ENCODE data around the gene GON4L. TPM values are rescaled to one million over a fixed set of nuclear protein-coding genes. Genes with fewer than 3 reads are reported as not detected.

GON4L gene
- total RNA-seq, 2 donors from 2014 or later = 14.9 to 22.4 TPM

DNA sequence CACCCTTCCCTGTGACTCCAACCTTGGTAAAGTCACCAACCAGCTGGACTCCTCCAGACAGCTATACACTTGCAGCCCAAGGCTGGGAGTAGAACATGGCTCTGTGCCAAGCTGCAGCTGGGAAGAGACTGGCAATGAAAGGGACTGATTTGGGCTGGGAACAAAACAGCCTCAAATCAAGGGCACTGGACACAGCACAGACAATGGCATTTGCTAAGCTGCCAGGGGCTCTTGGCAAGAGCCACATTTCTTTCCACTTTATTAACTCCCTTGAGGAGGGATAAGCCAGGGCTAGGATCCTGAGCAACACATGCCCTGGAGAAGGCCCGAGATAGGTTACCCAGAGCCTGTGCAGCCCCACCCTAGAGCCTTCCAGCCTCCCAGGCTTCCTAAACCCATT, 14.4 kb upstream of the GON4L start:
- H3K27me3 ChIP-seq = no peaks in the 10 kb centered on the region
- H3K4me3 ChIP-seq = no peak overlapping the region
- H3K27ac ChIP-seq = peak overlapping the region; percentile 60 to 65
- H3K4me1 ChIP-seq = peaks cover 0 to 20% of the 10 kb centered on the region in 2 donors
- DNase-seq (ENCODE audit: low spot score) = peak; percentile 60
- no peaks in the 10 kb centered on the region for H3K36me3 ChIP-seq
- no peaks in the 10 kb centered on the region for H3K9me3 ChIP-seq
- TF ChIP-seq, protein P1, sequence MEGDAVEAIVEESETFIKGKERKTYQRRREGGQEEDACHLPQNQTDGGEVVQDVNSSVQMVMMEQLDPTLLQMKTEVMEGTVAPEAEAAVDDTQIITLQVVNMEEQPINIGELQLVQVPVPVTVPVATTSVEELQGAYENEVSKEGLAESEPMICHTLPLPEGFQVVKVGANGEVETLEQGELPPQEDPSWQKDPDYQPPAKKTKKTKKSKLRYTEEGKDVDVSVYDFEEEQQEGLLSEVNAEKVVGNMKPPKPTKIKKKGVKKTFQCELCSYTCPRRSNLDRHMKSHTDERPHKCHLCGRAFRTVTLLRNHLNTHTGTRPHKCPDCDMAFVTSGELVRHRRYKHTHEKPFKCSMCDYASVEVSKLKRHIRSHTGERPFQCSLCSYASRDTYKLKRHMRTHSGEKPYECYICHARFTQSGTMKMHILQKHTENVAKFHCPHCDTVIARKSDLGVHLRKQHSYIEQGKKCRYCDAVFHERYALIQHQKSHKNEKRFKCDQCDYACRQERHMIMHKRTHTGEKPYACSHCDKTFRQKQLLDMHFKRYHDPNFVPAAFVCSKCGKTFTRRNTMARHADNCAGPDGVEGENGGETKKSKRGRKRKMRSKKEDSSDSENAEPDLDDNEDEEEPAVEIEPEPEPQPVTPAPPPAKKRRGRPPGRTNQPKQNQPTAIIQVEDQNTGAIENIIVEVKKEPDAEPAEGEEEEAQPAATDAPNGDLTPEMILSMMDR (IDR thresholded peaks at IDR 0.05) = no peak

DNA sequence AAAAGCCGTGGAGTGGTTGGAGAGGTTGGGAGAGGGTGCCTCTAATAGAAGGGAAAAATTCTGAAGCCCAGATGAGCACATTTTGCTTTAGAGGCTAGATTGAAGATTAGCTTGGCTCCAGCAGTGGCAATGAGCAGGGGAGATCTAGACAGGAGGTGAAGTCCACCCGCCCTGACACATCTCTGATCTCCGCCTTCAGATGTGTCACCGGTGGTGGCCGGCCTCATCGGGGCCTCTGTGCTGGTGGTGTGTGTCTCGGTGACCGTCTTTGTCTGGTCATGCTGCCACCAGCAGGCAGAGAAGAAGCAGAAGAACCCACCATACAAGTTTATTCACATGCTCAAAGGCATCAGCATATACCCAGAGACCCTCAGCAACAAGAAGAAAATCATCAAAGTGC, 10.8 kb upstream of the GON4L start:
- no peaks in the 10 kb centered on the region for H3K36me3 ChIP-seq
- H3K9me3 ChIP-seq = no peaks in the 10 kb centered on the region
- H3K4me3 ChIP-seq = no peak overlapping the region
- TF ChIP-seq, protein P1 (IDR thresholded peaks at IDR 0.05) = no peak
- DNase-seq (ENCODE audit: low spot score) = no peak
- H3K4me1 ChIP-seq = peaks cover 0 to 19% of the 10 kb centered on the region in 2 donors
- no peak overlapping the region for H3K27ac ChIP-seq
- no peaks in the 10 kb centered on the region for H3K27me3 ChIP-seq

DNA sequence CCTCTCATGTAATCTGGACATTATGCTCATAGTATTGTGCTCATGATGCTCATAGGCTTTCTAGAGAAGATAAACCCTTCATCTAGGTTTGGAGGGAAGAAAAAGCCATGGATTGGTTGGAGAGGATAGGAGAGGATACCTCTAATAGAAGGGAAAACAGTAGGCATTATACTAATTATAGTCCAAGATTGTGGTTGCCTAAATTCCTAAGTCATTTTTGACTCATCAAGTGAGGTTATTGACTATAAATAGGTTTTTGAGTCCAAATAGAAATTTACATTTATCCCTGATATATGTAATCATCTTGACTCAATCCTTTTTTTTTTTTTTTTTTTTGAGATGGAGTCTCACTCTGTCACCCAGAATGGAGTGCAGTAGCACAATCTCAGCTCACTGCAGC, 7.4 kb upstream of the GON4L start:
- Histone ChIP-seq H3K27ac (no peak overlapping the region), H3K4me3 (no peak overlapping the region), H3K4me1 (peaks cover 0 to 14% of the 10 kb centered on the region in 2 donors), H3K27me3 (no peaks in the 10 kb centered on the region), H3K36me3 (no peaks in the 10 kb centered on the region), H3K9me3 (no peaks in the 10 kb centered on the region)
- TF ChIP-seq, protein P1 (IDR thresholded peaks at IDR 0.05) = no peak
- DNase-seq (ENCODE audit: low spot score) = no peak

DNA sequence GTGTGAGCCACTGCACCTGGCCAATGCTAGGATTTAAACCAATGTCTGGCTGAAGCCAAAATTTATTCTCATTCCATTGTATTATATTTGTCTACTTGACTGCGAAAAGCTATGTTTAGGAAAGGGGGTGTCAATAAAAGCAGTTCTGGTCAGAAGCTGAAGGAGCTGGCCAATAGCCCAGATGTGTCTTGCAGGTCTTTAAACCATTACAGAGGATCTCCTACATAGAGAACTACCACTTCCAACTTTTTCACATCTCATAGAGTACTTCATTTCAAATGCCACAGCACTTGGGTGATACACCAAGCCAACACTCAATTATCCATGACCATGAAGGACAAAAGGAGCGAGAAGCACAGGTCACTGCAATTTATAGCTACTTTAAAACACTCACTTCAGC, 4.9 kb upstream of the GON4L start:
- no peaks in the 10 kb centered on the region for H3K9me3 ChIP-seq
- no peak for DNase-seq (ENCODE audit: low spot score)
- TF ChIP-seq, protein P1 (IDR thresholded peaks at IDR 0.05) = no peak
- H3K4me1 ChIP-seq = peaks cover 0 to 22% of the 10 kb centered on the region in 2 donors
- no peak overlapping the region for H3K4me3 ChIP-seq
- H3K27ac ChIP-seq = peak overlapping the region; percentile 92 to 98
- no peaks in the 10 kb centered on the region for H3K36me3 ChIP-seq
- no peaks in the 10 kb centered on the region for H3K27me3 ChIP-seq

DNA sequence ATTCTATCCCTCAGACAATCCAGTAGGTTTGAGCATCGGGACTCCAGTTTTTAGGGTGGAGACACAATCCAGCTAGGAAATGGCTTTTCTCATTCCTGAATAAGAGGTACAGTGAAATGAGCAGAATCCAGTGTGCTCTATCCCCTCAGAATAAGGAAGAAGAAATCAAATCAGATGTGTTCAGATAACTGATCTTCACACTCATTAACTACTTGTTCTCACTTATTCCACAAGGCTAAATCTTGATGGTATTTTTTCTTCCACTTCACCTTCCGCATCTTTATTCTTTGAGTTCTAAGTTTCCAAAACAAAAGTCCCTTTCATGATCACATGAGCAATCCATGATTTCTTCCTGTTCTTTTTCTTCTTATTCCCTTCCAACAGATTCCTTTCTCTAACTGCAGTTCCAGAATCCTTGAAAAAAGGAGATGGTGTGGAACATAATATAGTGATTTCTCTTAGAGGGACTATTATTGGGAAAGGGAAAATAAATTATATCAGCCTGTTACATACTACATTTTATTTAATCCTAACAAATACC, 4.0 kb upstream of the GON4L start:
- peak overlapping the region; percentile 44 to 56 for H3K4me3 ChIP-seq

More for the DNA sequence above, 4.0 kb upstream of the GON4L start:
- Histone ChIP-seq H3K27me3 (no peaks in the 10 kb centered on the region), H3K36me3 (no peaks in the 10 kb centered on the region), H3K9me3 (no peaks in the 10 kb centered on the region), H3K27ac (peak overlapping the region; percentile 92 to 98), H3K4me1 (peaks cover 0 to 28% of the 10 kb centered on the region in 2 donors)
- DNase-seq (ENCODE audit: low spot score) = no peak
- TF ChIP-seq, protein P1 (IDR thresholded peaks at IDR 0.05) = no peak
